ENCODE measurements around the gene TRAPPC2L.
"Not testable (repeated sequence)": the region's sequence is repeated elsewhere in the genome, so short reads cannot be mapped to it uniquely, and the experiment has no call there.

Gene TRAPPC2L

GRCh38 chr16:88877564-88878289 lies 20.8 kb downstream of the TRAPPC2L start:
- DNase-seq (ENCODE audit: low read depth, low spot score), result no peak

DNA sequence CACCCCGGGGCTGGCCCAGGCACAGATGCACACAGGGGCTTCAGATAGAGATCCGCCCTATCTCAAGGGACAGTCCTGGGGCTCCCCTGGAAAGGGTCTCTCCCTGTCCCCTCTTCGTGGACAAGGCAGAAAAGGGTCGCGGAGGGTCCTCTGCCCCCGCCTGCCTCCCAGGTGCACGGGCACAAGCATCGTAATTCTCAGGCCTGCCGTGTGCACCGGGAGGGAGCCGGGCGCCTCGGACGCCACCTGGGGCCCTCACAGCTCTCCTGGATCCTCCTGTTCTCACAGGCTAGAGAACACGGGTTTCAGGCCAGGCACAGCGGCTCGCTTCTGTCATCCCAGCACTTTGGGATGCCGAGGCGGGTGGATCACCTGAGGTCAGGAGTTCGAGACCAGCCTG lies 21.4 kb downstream of the TRAPPC2L start:
- DNase-seq (ENCODE audit: low read depth, low spot score), result no peak

DNA sequence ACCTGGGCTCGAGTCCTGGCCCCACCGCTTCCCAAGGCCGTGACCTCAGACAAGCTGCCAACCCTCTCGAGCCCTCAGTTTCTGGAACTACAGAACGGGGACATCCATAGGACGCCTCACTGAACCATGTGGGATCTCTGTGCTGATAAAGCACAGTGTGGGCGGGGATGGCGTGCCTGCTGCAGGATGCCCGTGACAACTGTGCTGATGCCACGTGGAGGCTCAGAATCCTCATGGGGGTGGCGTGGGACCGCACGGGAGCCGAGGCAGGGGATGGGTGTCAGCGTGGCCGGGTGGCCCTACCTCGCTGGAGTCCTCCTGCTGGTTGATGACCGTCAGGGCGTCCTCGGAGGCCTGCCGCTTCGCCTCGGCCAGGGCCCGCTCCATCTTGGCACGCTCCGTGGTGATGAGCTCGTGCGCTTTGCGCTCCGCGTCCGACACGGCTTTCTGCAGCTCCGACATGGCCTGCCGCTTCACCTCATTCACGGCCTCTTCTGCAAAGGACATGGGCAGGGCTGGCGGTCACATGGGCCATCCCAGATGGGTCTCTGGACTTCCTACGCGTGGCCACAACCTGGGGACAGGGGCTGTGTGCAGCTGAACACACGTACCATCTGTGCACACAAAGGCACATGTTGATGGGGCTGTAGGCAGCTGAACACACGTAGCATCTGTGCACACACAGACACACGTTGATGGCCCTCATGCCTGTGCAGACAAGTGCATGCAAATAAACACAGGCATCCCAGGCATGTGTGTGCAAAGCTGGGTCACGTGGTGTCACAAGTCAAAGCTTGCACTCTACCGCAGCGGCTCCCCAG lies 22.2 kb downstream of the TRAPPC2L start:
- no peak for DNase-seq (ENCODE audit: low read depth, low spot score)

DNA sequence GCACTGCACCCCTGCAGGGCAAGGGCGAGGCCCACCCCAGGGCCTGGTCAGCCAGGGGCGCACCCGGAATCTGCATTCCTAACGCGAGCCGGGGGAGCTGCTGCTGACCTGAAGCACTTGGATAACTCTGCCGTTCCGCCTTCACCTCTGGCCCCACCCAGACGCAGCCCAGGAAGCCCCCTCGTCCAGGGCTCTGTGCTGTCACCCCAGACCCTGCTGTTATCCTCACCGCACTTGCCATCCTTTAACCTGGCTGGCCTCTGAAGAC lies 22.8 kb downstream of the TRAPPC2L start:
- DNase-seq (ENCODE audit: low read depth, low spot score), result no peak

DNA sequence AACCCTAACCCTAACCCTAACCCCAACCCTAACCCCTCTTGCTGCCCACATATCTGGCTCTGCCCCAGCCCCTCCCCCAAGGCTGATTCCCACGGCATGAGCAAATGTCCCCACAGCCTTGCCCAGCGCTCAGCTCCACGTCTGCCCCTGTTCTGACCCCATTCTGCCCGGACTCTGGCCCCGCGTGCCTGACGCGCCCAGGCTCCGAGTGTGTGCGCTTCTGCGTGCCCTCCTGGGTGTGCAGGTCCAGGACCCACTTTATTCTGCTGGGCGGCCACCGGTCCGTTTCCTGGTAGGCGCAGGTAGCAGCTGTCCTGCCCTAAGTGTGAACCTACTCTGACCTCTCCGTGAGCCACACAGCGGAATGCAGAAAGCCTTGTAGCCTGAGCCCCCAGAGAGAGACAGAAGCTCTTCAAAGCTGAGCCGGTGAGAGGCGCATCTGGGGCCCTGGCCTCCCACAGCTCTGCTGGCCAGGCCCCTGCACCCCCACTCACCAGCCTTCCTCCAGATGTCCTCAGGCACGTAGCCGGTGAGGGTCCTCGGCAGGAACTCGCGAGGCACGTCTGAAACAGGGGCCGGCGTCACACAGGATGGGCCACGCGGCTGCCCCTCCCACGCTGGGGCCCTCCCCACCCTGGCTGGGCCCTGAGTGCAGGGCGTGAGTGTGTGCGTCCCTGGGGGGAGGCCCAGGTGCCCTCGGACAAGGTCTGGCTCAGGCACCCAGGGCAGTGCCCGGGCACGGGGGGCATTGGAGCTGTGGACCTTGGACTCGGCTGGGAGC lies 23.5 kb downstream of the TRAPPC2L start:
- no peak for DNase-seq (ENCODE audit: low read depth, low spot score)

- DNase-seq (ENCODE audit: low read depth, low spot score), result no peak
These were observed 24.2 kb downstream of the TRAPPC2L start for GRCh38 chr16:88881007-88881615.

GRCh38 chr16:88881675-88882357 lies 24.9 kb downstream of the TRAPPC2L start:
- DNase-seq (ENCODE audit: low read depth, low spot score), result no peak

GRCh38 chr16:88882358-88883030 lies 25.6 kb downstream of the TRAPPC2L start:
- no peak for DNase-seq (ENCODE audit: low read depth, low spot score)

DNA sequence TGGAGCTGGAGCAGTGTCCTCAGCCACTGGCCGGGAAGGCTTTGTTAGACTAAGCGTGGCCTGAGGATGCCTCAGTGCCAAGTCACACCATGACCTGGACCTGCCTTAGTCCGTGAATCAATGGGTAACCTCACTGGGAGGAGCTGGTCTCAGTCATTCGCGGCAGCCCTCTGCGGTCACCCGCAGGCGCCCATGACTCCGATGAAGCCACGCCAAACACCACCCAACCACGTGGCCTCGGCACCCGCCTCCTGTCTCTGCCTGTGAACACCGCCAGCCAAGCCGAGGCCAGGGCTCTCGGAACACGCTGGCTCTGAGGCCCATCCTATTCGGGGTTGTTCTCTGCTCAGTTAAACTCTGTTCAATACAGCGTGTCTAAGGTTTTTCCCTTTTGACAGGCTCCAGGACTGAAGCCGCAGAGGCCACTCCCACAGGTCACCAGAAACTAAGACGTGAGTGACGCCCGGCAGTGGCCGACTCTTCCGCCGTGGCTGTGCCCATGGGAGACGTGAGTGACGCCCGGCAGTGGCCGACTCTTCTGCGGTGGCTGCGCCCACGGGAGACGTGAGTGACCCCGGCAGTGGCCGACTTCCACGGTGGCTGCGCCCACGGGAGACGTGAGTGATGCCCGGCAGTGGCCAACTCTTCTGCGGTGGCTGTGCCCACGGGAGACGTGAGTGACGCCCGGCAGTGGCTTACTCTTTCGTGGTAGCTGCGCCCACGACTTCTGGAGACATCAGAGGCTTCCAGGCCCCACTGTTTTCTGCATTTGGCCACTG lies 26.4 kb downstream of the TRAPPC2L start:
- no peak for DNase-seq (ENCODE audit: low read depth, low spot score)

DNA sequence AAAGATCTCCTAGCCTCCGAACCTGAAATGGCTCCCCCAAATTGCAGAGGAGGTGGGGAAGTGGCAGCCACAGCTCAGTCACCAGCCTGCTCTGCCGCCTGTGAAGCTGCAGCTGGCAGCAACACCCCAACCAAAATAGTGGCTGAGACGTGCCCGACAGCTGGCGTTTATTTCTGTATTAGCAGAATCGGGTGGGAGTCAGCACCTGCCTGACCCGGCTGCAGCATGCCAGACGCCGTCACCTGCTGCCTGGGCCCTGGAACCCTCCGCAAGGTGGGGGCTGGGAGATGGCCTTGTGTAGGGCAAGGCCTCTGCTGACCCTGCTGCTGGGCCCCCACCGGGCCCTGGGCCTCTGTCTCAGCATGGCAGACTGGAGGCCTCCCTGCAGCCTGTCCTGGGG lies 27.0 kb downstream of the TRAPPC2L start:
- no peak for DNase-seq (ENCODE audit: low read depth, low spot score)

DNA sequence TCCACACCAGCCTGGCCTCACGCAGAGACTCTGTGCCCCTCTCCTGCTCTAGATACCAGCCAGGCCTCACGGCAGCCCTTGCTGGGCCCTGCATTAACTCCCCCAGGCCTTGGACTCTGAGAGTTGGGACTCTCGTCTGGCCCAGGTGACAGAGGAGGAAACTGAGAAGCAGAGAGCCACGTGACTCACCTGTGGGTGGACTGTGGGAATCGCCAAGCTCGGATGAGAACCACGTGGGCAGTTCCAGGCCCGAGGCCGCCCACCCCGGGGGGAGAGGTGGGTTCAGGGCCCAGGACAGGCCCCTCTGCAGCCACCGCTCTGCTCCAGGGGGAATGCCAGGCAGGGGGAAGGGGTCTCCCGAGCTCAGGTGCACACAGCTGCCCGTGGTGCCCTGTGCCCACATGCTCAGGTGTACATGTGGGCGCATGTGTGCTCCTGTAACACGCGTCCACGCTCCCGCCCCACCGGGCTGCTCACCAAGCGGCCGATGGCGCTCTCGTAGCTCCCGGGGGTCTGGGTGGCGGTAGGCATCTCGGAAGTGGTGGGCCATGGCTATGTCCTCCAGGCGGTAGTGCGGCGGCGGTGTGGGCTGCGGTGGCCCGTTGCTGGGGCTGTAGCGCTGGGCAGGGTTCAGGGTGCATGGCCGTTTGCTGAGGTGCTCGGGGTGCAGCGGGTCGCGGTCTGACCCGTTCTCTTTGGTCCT lies 27.8 kb downstream of the TRAPPC2L start:
- no peak for DNase-seq (ENCODE audit: low read depth, low spot score)

- DNase-seq (ENCODE audit: low read depth, low spot score), result no peak
These were observed 28.9 kb downstream of the TRAPPC2L start for GRCh38 chr16:88885693-88886280.

DNA sequence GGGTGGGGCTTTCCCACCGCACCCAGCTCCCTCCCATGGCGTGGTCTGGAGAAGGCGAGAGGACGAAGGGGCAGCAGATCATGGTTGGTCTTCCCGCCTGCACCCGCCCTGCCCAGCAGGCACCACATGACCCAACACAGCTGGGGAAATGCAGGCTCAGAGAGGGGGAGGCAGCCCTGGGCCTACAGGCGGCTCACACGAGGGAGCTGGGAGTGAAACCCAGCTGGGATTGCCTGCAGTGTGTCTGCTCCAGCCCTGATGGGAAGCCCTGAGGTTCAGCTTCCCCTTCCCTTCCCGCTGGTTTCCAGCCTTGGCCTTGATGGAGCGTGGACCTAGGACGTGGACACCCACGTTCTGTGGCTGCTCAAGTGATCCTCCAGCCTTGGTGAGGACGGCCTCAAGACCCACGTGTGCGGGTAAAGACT lies 29.5 kb downstream of the TRAPPC2L start:
- no peak for DNase-seq (ENCODE audit: low read depth, low spot score)

- no peak for DNase-seq (ENCODE audit: low read depth, low spot score)
These were observed 30.1 kb downstream of the TRAPPC2L start for GRCh38 chr16:88886845-88887521.

GRCh38 chr16:88888057-88888456 lies 31.1 kb downstream of the TRAPPC2L start:
- no peak for DNase-seq (ENCODE audit: low read depth, low spot score)

GRCh38 chr16:88888461-88889387 lies 31.8 kb downstream of the TRAPPC2L start:
- no peak for DNase-seq (ENCODE audit: low read depth, low spot score)

DNA sequence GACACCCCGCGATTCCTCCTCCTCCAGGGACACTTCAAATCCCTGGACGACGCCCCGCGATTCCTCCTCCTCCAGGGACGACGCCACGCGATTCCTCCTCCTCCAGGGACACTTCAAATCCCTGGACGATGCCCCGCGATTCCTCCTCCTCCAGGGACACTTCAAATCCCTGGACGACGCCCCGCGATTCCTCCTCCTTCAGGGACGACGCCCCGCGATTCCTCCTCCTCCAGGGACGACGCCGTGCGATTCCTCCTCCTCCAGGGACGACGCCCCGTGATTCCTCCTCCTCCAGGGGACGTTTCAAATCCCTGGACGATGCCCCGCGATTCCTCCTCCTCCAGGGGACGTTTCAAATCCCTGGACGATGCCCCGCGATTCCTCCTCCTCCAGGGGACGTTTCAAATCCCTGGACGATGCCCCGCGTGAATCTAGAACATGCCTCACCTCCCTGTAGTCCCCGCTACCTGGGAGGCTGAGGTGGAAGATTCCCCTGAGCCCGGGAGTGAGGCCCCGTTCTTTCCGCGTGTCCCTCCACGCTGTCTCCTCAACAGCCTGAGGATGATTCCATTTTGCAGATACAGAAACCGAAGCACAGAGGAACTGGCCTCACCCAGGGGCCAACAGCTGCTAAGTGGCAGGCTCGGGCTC lies 32.9 kb downstream of the TRAPPC2L start:
- not testable (repeated sequence) for DNase-seq (ENCODE audit: low read depth, low spot score)

All from iPS DF 19.7 (cell line).